Keratinocyte (primary cell): ENCODE measurements around the gene GRK4. TPM values are rescaled to one million over a fixed set of nuclear protein-coding genes. Genes with fewer than 3 reads are reported as not detected.
"Not testable (repeated sequence)": the region's sequence is repeated elsewhere in the genome, so short reads cannot be mapped to it uniquely, and the experiment has no call there.

Source experiments
- DNase-seq: peaks from one replicate; pipeline ENCODE4 v3.0.0-alpha.2; 2011; ENCODE audit warnings: low read depth, missing footprints, low spot score
- FAIRE-seq: peaks from 2 replicates; lab custom pipeline; 2011; peaks lifted over from hg19 to GRCh38; lab: Jason Lieb, UNC
- H2AFZ ChIP-seq: 2 replicates; pipeline ENCODE4 v1.6.0; 2012; ENCODE audit warnings: low read length, control low read depth, inconsistent platforms; ENCODE audit not compliant: control insufficient read depth
- H3K27ac ChIP-seq: 2 replicates; pipeline ENCODE4 v1.5.1; 2011; ENCODE audit warnings: low read length; ENCODE audit not compliant: control insufficient read depth, insufficient read depth
- H3K27me3 ChIP-seq: 3 replicates; pipeline ENCODE4 v1.6.0; 2011; ENCODE audit warnings: low read length; ENCODE audit not compliant: control insufficient read depth, insufficient read depth; ENCODE audit errors: extremely low read depth
- H3K36me3 ChIP-seq, 2 experiments: 2 replicates in 1 of 2; 3 replicates in 1 of 2; pipeline ENCODE4 v1.5.1; 2011; ENCODE audit warnings: low read length in 2 of 2, mild to moderate bottlenecking in 1 of 2; ENCODE audit not compliant: control insufficient read depth in 2 of 2, insufficient read depth in 2 of 2; ENCODE audit errors: extremely low read depth in 1 of 2
- H3K4me1 ChIP-seq: 3 replicates; pipeline ENCODE4 v1.5.1; 2011; ENCODE audit warnings: low read length; ENCODE audit not compliant: control insufficient read depth, insufficient read depth; ENCODE audit errors: extremely low read depth
- H3K4me2 ChIP-seq: 3 replicates; pipeline ENCODE4 v1.6.0; 2011; ENCODE audit warnings: low read depth, low read length; ENCODE audit not compliant: control insufficient read depth, insufficient read depth; ENCODE audit errors: extremely low read depth
- H3K4me3 ChIP-seq, 3 experiments: fragments of 200-600 bp in 1 of 3; sonication (generic) in 1 of 3; 2 replicates in 2 of 3; 3 replicates in 1 of 3; pipeline ENCODE4 v1.5.1; 2011 to 2016; ENCODE audit warnings: low read length in 3 of 3, mild to moderate bottlenecking in 3 of 3, control low read depth in 2 of 3, inconsistent platforms in 1 of 3, low read depth in 1 of 3, mixed read lengths in 1 of 3, mixed run types in 1 of 3, moderate library complexity in 1 of 3; ENCODE audit not compliant: control insufficient read depth in 2 of 3, insufficient read depth in 2 of 3; ENCODE audit errors: extremely low read depth in 1 of 3
- H3K79me2 ChIP-seq: 2 replicates; pipeline ENCODE4 v1.6.0; 2012; ENCODE audit warnings: low read length; ENCODE audit not compliant: control insufficient read depth, insufficient read depth
- H3K9ac ChIP-seq: 3 replicates; pipeline ENCODE4 v1.6.0; 2011; ENCODE audit warnings: low read length; ENCODE audit not compliant: control insufficient read depth, insufficient read depth; ENCODE audit errors: extremely low read depth
- H3K9me1 ChIP-seq: 3 replicates; pipeline ENCODE4 v1.6.0; 2011; ENCODE audit warnings: low read length; ENCODE audit not compliant: control insufficient read depth, insufficient read depth; ENCODE audit errors: extremely low read depth
- H3K9me3 ChIP-seq: 2 replicates; pipeline ENCODE4 v1.5.1; 2012; ENCODE audit warnings: low read depth, low read length; ENCODE audit not compliant: control insufficient read depth
- H4K20me1 ChIP-seq: 3 replicates; pipeline ENCODE4 v1.6.0; 2011; ENCODE audit warnings: low read length; ENCODE audit not compliant: control insufficient read depth, insufficient read depth; ENCODE audit errors: extremely low read depth
- EZH2 ChIP-seq: IDR thresholded peaks from one replicate; pipeline ENCODE4 v1.6.1; 2012; ENCODE audit warnings: inconsistent platforms, mild to moderate bottlenecking, low read length, moderate library complexity
- dilution Hi-C: fragments of 300-500 bp; cut with MboI; formaldehyde crosslinking; loops from one replicate; pipeline ENCODE4 v1.7.0; 2020; ENCODE audit warnings: low sequenced_read_pairs; ENCODE audit not compliant: extremely low pct_ligation_motif_present
- polyA plus RNA-seq, 5 experiments: library from polyadenylated mRNA; depleted of rRNA in 3 of 5; stranded (reverse) in 3 of 5; stranded (forward) in 1 of 5; unstranded in 1 of 5; fragments of >200 nt; gene quantifications; 1 replicate in 1 of 5; 2 replicates in 3 of 5; 3 replicates in 1 of 5; pipeline versions ENCODE4 v1.2.1 to v1.2.3, GENCODE V29; 2011 to 2012; ENCODE audit warnings: missing spikeins in 2 of 5, low read depth in 1 of 5, low replicate concordance in 1 of 5
- TF ChIP-seq, protein P1 (sequence below), 3 experiments: IDR thresholded peaks in 1 of 3; conservative IDR thresholded peaks in 1 of 3; optimal IDR thresholded peaks in 1 of 3; 2 replicates in 2 of 3; 3 replicates in 1 of 3; pipeline versions ENCODE3 to v1.5.1; 2011; ENCODE audit warnings: low read length in 3 of 3, mild to moderate bottlenecking in 3 of 3, moderate library complexity in 2 of 3, control low read depth in 1 of 3, inconsistent platforms in 1 of 3; ENCODE audit not compliant: insufficient read depth in 2 of 3; ENCODE audit errors: extremely low read depth in 1 of 3

The GRK4 gene
- polyA plus RNA-seq, 1 donor (not counting 4 experiments of a cell fraction or from before 2014, with no cell fraction given), result 4.3 TPM

DNA sequence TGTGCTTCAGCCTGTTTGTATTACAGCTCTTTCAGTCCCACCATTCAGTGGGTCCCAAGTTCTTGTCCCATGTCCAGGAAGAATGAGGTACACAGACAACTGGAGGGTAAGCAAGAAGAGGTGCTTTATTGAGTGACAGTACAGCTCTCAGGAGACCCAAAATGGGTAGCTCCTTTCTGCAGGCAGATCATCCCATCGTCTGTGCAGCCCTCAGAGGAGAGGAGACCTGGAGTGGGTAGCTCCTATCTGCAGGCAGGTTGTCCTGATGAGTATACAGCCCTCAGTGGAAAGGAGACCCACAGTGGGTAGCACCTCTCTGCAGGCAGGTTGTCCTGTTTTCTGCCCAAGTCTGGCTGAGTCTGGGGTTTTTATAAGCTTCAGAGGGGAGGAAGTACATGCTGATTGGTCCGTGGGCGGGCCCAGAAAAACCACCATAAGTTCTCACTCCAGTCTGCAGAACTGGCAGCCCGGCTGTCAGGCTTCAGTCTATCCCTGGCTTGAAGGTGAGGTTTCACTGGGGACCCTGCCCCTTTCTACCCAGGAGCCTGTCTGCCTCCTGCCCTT, 18.0 kb downstream of the GRK4 start:
- FAIRE-seq, result no peak
- Histone ChIP-seq H3K4me3 (no peak overlapping the region), H3K27ac (no peak overlapping the region), H3K4me1 (no peaks in the 10 kb centered on the region), H3K9me1 (no peaks in the 10 kb centered on the region), H3K9ac (no peak overlapping the region), H3K4me2 (no peak overlapping the region), H3K9me3 (peaks cover 11% of the 10 kb centered on the region), H3K36me3 (no peaks in the 10 kb centered on the region), H3K79me2 (no peaks in the 10 kb centered on the region), H4K20me1 (no peaks in the 10 kb centered on the region), H2AFZ (no peak overlapping the region), H3K27me3 (peaks cover 6% of the 10 kb centered on the region)
- no peak for DNase-seq
- TF ChIP-seq, protein P1, sequence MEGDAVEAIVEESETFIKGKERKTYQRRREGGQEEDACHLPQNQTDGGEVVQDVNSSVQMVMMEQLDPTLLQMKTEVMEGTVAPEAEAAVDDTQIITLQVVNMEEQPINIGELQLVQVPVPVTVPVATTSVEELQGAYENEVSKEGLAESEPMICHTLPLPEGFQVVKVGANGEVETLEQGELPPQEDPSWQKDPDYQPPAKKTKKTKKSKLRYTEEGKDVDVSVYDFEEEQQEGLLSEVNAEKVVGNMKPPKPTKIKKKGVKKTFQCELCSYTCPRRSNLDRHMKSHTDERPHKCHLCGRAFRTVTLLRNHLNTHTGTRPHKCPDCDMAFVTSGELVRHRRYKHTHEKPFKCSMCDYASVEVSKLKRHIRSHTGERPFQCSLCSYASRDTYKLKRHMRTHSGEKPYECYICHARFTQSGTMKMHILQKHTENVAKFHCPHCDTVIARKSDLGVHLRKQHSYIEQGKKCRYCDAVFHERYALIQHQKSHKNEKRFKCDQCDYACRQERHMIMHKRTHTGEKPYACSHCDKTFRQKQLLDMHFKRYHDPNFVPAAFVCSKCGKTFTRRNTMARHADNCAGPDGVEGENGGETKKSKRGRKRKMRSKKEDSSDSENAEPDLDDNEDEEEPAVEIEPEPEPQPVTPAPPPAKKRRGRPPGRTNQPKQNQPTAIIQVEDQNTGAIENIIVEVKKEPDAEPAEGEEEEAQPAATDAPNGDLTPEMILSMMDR (optimal IDR thresholded peaks at IDR 0.05 in 1 of 3, IDR thresholded peaks at IDR 0.05 in 1 of 3, conservative IDR thresholded peaks at IDR 0.05 in 1 of 3; ENCODE audit: extremely low read depth in 1 of 3, insufficient read depth in 2 of 3, low read length in 3 of 3), result no peak
- TF ChIP-seq EZH2, result no peak
- dilution Hi-C loops, result no loop called here

DNA sequence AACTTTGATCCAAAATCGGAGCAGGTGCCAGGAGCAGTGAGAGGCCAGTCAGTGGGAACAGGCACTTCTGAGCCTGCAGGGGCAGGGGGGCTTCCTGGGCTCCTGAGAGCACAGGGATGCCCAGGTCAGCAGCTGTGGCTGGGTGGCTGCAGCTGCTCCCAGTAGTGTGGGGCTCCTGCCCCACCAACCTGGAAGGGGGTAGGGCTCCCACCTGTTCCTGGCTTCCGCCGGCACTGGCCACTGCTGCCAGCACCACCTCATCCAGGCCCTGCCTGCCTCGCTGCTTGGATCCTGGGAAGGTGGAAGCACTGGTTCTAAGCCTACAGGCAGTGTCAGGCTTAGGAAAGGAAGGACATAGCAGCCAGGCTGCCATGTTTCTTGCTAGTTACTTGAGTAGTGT, 18.6 kb downstream of the GRK4 start:
- H2AFZ ChIP-seq, result no peak overlapping the region
- FAIRE-seq (no peak), DNase-seq (no peak)
- H3K4me3 ChIP-seq, result no peak overlapping the region
- H3K4me2 ChIP-seq, result no peak overlapping the region
- H3K9me1 ChIP-seq, result no peaks in the 10 kb centered on the region
- peaks cover 6% of the 10 kb centered on the region for H3K27me3 ChIP-seq
- no peaks in the 10 kb centered on the region for H4K20me1 ChIP-seq
- H3K27ac ChIP-seq, result no peak overlapping the region
- H3K9ac ChIP-seq, result no peak overlapping the region
- H3K9me3 ChIP-seq, result peaks cover 11% of the 10 kb centered on the region
- H3K36me3 ChIP-seq, result no peaks in the 10 kb centered on the region
- H3K4me1 ChIP-seq, result no peaks in the 10 kb centered on the region
- H3K79me2 ChIP-seq, result no peaks in the 10 kb centered on the region
- dilution Hi-C loops, result no loop called here
- no peak for TF ChIP-seq EZH2
- TF ChIP-seq, protein P1 (optimal IDR thresholded peaks at IDR 0.05 in 1 of 3, IDR thresholded peaks at IDR 0.05 in 1 of 3, conservative IDR thresholded peaks at IDR 0.05 in 1 of 3; ENCODE audit: extremely low read depth in 1 of 3, insufficient read depth in 2 of 3, low read length in 3 of 3), result no peak

GRCh38 chr4:2983715-2984114, 20.3 kb downstream of the GRK4 start:
- H4K20me1 ChIP-seq, H3K27ac ChIP-seq, H3K4me1 ChIP-seq, H3K27me3 ChIP-seq, DNase-seq, FAIRE-seq, H2AFZ ChIP-seq, dilution Hi-C loops, H3K9ac ChIP-seq, H3K36me3 ChIP-seq, H3K4me2 ChIP-seq, H3K9me1 ChIP-seq, H3K4me3 ChIP-seq, H3K79me2 ChIP-seq: not testable (repeated sequence)
- H3K9me3 ChIP-seq, result peaks cover 11% of the 10 kb centered on the region
